GM19372 (cell line): ENCODE results near the gene MFNG.

Experiments
- ATAC-seq: cut with Tn5 transposase; IDR thresholded peaks from one replicate; pipeline ENCODE4 v1.9.1; 2021; ENCODE audit warnings: mild to moderate bottlenecking, low read depth, moderate library complexity; ENCODE audit not compliant: unreplicated experiment

The MFNG gene

GRCh38 chr22:37454857-37455686 lies 31.1 kb downstream of the MFNG start:
- no peak for ATAC-seq

DNA sequence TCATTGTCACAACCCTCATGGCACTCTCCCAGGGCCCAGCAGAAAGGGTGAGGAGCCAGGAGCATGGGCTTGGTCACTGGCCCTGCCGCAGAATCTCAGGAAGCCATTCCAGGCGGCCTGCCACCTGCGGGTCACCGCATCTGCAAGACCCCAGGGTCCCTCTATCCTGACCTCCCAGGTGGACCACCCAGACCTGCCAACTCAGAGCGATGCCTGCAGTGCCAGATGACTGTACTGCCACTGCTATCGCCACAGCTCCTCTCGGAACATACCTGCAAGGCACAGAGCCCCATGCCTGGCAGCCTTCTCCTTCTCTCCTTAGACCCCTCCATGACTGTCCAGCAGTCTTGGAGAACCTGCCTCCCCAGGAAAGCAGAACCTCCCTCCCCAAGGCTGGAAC lies 32.5 kb downstream of the MFNG start:
- no peak for ATAC-seq

DNA sequence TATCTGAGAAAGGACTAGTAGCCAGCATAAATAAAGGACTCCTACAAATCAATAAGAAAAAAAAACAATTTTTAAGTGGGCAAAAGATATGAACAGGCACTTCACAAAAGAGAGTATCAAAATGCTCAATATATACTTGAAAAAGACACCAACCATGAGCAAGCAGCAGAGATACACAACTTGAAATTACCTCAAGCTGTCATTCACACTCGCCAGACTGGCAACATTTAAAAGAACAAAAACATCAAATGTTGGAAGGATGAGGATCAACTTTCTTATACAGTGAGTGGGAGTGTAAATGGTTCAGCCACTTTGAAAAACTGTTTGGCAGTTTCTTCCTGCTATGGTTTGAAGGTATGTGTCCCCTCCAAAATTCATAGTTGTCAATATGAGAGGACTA lies 35.0 kb downstream of the MFNG start:
- ATAC-seq, result no peak

- ATAC-seq, result no peak
These were observed 36.7 kb downstream of the MFNG start for GRCh38 chr22:37449331-37450001.

- ATAC-seq, result no peak
These were observed 37.6 kb downstream of the MFNG start for GRCh38 chr22:37448516-37449127.

GRCh38 chr22:37445501-37445900 lies 40.7 kb downstream of the MFNG start:
- no peak for ATAC-seq

DNA sequence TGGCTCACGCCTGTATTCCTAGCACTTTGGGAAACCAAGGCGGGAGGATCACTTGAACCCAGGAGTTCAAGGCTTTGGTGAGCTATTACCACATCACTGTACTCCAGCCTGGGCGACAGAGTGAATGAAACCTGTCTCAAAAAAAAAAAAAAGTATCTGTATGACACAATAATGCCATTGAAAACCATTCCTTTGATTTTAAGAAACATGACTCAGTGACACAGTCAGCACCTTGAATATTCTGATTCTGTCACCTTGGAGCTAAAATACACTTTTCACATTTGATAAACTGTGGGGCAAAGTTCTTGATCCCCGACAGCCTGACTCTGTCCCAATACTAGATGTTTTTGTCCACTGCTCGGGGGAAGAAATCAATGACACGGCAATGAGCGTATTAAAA lies 42.2 kb downstream of the MFNG start:
- no peak for ATAC-seq

DNA sequence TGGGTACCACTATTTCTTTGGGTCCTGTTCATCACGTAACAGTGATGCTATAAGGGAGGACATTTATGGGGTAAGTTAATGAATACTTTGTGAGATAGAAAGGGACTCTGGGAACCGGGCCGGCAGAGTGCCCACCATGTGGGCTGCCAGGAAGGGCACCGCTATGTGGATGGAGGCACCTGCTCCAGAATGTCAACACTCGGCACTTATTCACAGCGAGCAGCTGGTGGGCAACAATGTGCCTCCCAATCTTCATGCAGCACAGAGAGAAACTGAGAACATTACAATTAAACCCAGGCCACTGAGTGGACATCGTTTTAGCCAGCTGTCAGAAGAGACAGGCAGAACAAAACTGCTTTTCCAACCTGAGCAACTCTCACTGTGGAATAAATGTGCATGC lies 43.1 kb downstream of the MFNG start:
- ATAC-seq, result no peak

DNA sequence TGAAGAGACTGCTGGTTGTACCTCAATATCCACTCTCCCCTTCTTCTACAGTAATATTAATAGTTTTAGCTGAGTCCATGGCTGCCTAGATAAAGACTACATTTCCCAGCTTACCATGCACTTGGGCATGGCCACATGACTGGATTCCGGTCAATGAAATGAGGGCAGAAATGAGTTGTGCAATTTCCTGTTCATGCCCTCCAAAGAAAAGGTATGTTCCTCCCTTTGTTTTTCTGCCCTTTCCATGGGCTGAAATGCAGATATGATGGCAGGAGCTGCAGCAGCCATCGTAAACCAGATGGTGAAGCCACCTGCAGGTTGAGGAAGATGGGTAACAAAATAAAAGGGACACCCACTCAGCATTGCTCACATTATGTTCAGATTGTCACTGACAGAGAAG lies 43.6 kb downstream of the MFNG start:
- ATAC-seq, result no peak

- no peak for ATAC-seq
These were observed 44.0 kb downstream of the MFNG start for GRCh38 chr22:37442135-37442534.

- no peak for ATAC-seq
These were observed 45.3 kb downstream of the MFNG start for GRCh38 chr22:37440875-37441274.

GRCh38 chr22:37439347-37439746 lies 46.8 kb downstream of the MFNG start:
- ATAC-seq, result no peak

GRCh38 chr22:37435970-37436603 lies 50.1 kb downstream of the MFNG start:
- ATAC-seq, result no peak

- no peak for ATAC-seq
These were observed 52.4 kb downstream of the MFNG start for GRCh38 chr22:37433786-37434185.

DNA sequence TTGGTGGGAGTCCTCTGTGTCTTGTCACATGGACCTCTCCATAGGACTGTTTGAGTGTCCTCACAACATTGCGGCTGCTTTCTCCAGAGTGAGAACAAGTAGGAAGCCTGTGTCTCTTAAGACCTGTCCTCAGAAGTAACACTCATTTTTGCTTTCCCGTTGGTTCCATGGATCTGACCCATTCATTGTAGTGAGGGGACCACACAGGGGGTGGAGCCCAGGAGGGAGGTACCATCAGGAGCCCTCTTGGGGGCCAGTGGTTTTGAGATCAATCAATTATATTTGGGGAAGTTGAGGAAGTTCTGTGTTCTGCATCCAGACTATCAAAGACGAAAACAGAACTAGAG lies 53.5 kb downstream of the MFNG start:
- ATAC-seq, result no peak

DNA sequence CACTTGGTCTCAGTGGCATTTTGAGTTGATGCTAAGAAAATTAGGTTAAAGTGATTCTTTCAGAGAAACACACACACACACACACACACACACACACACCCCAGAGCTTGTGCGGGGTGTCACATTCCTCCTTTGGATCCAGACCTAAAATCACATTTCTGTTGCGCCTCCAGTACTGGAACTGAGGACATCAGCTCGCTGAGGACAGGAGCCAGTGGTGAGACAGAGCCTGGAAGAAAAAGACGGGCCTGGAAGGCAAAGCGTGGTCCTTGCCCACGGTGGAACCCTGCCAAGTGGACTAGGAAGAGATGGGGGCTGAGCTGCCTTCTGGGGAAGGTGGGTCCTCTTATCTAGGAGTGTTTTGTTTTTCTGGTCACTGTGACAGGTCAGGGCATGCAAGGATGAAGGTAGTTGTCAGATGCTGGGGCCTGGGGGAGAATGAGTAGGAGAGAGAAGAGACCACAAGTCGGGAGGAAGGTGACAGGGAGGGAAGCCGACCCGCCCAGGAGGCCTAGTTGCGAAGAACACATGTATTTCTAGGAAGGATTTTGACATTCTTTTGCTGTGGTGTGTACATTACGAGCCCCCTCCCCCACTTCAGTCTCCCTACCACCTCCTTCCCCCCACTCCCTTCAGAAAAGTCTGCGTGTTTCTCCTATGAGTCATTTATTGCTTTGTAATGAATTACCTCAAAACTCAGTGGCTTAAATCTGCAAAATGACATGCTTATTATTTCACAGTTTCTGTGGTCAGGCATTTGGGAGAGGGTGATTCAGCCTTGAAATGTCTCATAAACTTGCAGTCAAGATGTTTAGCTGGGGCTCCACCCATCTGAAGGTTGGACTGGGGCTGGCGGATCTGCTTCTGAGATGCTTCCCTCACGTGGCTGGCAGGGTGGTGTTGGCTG lies 54.1 kb downstream of the MFNG start:
- no peak for ATAC-seq

GRCh38 chr22:37431366-37431765 lies 54.8 kb downstream of the MFNG start:
- ATAC-seq, result no peak

GRCh38 chr22:37430941-37431340 lies 55.2 kb downstream of the MFNG start:
- ATAC-seq, result no peak

- no peak for ATAC-seq
These were observed 57.3 kb downstream of the MFNG start for GRCh38 chr22:37428649-37429586.
